Fibroblast of the aortic adventitia (primary cell): ENCODE results near the gene TMEM107. TPM values are rescaled to one million over a fixed set of nuclear protein-coding genes. Genes with fewer than 3 reads are reported as not detected.

Experiments used
- DNase-seq: peaks from one replicate; pipeline ENCODE4 v3.0.0-alpha.2; 2010; ENCODE audit warnings: low read depth
- H3K4me3 ChIP-seq: 2 replicates; pipeline ENCODE4 v1.5.1; 2011; ENCODE audit warnings: low read depth, mild to moderate bottlenecking, control low read depth, low read length, moderate library complexity
- CTCF ChIP-seq: IDR thresholded peaks from 2 replicates; pipeline ENCODE4 v1.5.1; 2011; ENCODE audit warnings: mild to moderate bottlenecking, low read length, control low read depth, inconsistent platforms; ENCODE audit not compliant: insufficient read depth
- total RNA-seq: library from RNA; depleted of rRNA; stranded (reverse); fragments of >200 nt; gene quantifications from 2 replicates; pipeline ENCODE4 v1.2.3, GENCODE V29; 2012; ENCODE audit warnings: low replicate concordance

TMEM107 gene
- total RNA-seq, 1 donor, result 32.7 TPM

DNA sequence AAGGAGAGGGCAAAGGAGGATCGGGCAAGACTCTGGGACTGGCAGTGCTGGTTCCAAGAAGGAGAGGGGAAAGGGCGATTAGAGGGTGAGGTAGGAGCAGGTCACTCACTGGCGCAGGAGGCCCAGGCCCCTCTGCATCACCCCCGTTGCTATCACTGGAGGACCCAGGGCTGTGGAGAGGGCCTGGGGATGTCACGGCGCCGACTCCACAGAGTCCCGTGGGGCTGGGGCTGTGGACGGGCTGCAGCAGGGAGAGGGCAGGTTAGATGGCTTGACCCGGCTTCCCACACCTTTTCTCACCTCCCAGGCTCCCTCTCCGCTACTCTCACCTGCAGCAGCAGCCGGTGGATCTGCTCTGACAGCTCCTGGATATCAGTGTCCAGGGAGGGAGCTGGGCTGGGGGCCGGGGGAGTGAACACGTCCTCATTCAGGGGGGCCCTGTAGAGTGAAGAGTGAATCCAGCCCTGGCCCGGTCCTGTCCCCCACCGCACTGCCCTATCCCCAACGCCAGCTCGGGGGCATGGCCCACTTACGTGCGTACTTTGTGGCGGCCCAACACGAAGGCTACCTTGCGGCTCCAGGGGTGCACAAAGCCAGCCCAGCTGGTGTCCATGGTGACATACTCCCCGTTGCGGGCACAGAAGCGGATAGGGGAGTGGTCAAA lies 28.9 kb downstream of the TMEM107 start:
- no peak for DNase-seq
- no peak for TF ChIP-seq CTCF
- H3K4me3 ChIP-seq, result no peak overlapping the region

GRCh38 chr17:8146381-8147140 lies 29.6 kb downstream of the TMEM107 start:
- DNase-seq, result no peak
- TF ChIP-seq CTCF, result no peak
- H3K4me3 ChIP-seq, result no peak overlapping the region

- no peak for DNase-seq
- TF ChIP-seq CTCF, result no peak
- H3K4me3 ChIP-seq, result no peak overlapping the region
Measured at GRCh38 chr17:8145811-8146210, 30.4 kb downstream of the TMEM107 start.

DNA sequence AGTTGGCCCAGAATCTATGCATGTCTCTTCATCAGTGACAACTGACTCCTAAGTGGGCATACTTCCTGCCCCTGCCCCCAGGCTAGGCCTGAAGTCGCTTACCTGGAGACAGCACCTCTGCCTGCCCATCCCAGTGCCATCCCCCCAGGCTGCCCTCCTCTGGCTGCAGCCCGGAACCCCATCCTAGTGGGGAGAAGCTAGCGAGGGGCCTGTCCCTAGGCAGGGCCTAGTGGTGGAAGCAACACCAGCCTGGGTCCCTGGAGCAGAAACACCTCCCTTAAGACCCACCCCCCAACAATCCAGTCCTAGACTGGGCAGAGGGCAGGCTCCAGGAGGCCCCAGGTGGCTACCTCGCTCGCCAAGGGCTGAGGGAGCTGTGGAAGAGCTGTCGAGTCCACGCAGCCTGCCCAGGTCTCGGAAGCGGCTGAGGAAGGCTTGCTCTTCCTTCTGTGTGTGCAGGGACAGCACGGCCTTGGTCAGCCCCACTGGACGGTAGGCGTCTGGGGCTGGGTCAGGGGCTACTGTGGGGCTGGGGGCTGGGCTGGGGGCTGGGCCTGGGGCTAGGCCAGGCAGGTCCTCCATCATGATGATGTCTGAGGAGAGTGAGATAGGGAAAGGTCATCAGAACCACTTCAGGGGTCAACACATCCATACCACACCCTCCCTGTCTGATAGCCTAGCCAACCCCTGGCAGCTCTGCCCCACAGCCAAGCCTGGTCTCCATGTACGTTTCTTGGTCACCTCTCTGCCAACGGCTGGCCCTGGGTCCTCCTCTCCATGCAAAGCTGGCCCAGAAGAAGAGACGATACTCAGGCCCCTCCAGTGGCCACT lies 31.6 kb downstream of the TMEM107 start:
- no peak for TF ChIP-seq CTCF
- no peak for DNase-seq
- no peak overlapping the region for H3K4me3 ChIP-seq

GRCh38 chr17:8143581-8144400 lies 32.4 kb downstream of the TMEM107 start:
- no peak for DNase-seq
- TF ChIP-seq CTCF, result no peak
- no peak overlapping the region for H3K4me3 ChIP-seq
